Testis (tissue), 3 donors: ENCODE results near the gene IFNL2. TPM values are rescaled to one million over a fixed set of nuclear protein-coding genes. Genes with fewer than 3 reads are reported as not detected.

Source experiments
- DNase-seq: peaks from one replicate; pipeline ENCODE4 v3.0.0-alpha.2; 2019
- H3K27ac ChIP-seq, 2 donors: fragments of 200-600 bp; sonication (generic); one replicate each; pipeline ENCODE4 v1.5.1; 2019
- H3K27me3 ChIP-seq: fragments of 200-600 bp; sonication (generic); one replicate; pipeline ENCODE4 v1.5.1; 2019
- H3K36me3 ChIP-seq: fragments of 200-600 bp; sonication (generic); one replicate; pipeline ENCODE4 v1.5.1; 2017; ENCODE audit warnings: low read depth; ENCODE audit errors: missing control alignments
- H3K4me1 ChIP-seq: fragments of 200-600 bp; sonication (generic); one replicate; pipeline ENCODE4 v1.5.1; 2019
- H3K4me3 ChIP-seq, 2 donors: fragments of 200-600 bp; sonication (generic); one replicate each; pipeline ENCODE4 v1.5.1; 2017 to 2019
- H3K9me3 ChIP-seq: fragments of 200-600 bp; sonication (generic); one replicate; pipeline ENCODE4 v1.5.1; 2017
- POLR2A ChIP-seq: fragments of 450-650 bp; IDR thresholded peaks from one replicate; pipeline ENCODE4 v1.6.1; 2017; ENCODE audit warnings: antibody characterized with exemption, mild to moderate bottlenecking, moderate library complexity
- WGBS, 2 donors: methylation state at CpG; one replicate each; pipeline ENCODE4 v1.1.5; 2018; 5-methylcytosine and 5-hydroxymethylcytosine counted together
- intact Hi-C: fragments of 100-400 bp; cut with DNase I; formaldehyde crosslinking; loops from one replicate; pipeline ENCODE4 v1.15.1; 2023; ENCODE audit warnings: low total_unique reads
- polyA plus RNA-seq: library from polyadenylated mRNA; stranded (reverse); fragments of 350-450 nt; fragmentation: Illumina TruSeq; extraction: RNeasy Lipid Tissue Mini Kit (QIAGEN cat#74804); gene quantifications from one replicate; pipeline ENCODE4 v1.2.3, GENCODE V29; 2014; ENCODE audit warnings: low read depth, low replicate concordance; ENCODE audit not compliant: insufficient read depth
- total RNA-seq, 2 donors: library from RNA; depleted of rRNA; stranded (reverse); fragments of >200 nt; gene quantifications; one replicate each; pipeline ENCODE4 v1.2.3, GENCODE V29; 2016
- TF ChIP-seq, protein P1 (sequence below), 3 experiments: fragments of 450-650 bp in 2 of 3; fragments of 200-600 bp in 1 of 3; sonication (generic) in 1 of 3; IDR thresholded peaks; one replicate each; pipeline ENCODE4 v1.5.1; 2016 to 2019; ENCODE audit warnings: antibody characterized with exemption in 3 of 3, mild to moderate bottlenecking in 2 of 3, moderate library complexity in 1 of 3

Gene IFNL2
- total and polyA plus RNA-seq, 3 donors from 2014 or later = 0.43 TPM; not detected in 2

DNA sequence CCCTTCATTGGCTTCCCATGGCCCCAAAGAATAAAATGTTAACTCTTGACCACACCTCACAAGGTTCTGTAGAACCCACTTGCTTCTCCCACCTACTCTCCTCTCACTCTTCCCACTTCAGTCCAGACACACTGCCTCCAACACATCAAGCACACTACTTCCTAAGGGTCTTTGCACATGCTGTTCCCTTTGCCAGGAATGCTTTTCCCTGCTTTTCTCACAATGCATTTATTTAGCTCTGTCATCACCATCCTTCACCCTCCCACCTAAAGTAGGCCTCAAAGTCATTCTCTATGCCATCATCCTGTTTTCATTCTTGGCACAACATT lies 36.0 kb downstream of the IFNL2 start:
- no peak for TF ChIP-seq POLR2A
- TF ChIP-seq, protein P1, sequence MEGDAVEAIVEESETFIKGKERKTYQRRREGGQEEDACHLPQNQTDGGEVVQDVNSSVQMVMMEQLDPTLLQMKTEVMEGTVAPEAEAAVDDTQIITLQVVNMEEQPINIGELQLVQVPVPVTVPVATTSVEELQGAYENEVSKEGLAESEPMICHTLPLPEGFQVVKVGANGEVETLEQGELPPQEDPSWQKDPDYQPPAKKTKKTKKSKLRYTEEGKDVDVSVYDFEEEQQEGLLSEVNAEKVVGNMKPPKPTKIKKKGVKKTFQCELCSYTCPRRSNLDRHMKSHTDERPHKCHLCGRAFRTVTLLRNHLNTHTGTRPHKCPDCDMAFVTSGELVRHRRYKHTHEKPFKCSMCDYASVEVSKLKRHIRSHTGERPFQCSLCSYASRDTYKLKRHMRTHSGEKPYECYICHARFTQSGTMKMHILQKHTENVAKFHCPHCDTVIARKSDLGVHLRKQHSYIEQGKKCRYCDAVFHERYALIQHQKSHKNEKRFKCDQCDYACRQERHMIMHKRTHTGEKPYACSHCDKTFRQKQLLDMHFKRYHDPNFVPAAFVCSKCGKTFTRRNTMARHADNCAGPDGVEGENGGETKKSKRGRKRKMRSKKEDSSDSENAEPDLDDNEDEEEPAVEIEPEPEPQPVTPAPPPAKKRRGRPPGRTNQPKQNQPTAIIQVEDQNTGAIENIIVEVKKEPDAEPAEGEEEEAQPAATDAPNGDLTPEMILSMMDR (IDR thresholded peaks at IDR 0.05) = no peak
- intact Hi-C loops = no loop called here
- no peak overlapping the region for H3K27ac ChIP-seq
- no peak overlapping the region for H3K4me3 ChIP-seq
- no peak for DNase-seq
- H3K9me3 ChIP-seq = no peaks in the 10 kb centered on the region
- H3K4me1 ChIP-seq = no peaks in the 10 kb centered on the region
- H3K36me3 ChIP-seq = no peaks in the 10 kb centered on the region
- H3K27me3 ChIP-seq = no peaks in the 10 kb centered on the region

DNA sequence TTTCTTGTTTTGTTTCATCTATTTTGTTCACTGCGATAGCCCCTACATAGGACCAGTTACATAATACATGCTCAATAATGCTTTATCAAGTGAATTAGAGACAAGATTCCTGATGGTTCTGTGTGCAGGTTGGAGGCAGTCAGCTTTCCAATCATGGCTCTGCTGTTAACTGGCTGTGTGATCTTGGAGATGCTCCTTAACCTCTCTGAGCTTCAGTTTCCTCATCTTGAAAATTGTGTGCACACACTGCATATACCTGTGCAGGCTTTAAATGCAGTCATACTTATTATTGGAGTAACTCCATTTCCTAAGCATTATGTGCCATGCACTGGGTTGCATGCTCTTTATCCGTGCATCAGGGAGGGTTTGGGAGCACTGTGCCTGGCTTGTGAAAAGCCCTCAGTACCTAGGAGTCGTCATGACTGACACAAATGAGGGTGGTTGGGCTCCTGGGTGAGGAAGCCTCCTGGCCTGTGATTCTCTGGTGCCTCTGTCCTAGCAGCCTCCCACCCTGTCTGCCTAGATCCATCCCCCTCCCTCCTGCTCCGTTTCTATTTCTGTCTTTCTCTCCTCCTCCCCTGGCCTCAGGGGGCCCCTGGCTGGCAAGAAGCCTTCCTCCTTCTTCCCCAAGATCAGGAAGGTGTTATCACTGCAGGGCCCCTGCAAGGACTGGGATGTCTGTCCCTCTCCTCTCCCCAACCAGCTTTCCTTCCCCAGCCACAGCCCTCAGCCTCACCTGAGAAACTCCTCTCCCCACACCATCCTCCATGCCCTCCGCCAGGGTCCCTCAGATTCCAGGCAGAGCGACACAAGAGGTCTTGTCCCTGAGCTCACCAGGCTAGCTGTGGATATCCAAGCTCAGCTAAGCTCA lies 36.7 kb downstream of the IFNL2 start:
- Histone ChIP-seq H3K9me3 (no peaks in the 10 kb centered on the region), H3K4me1 (no peaks in the 10 kb centered on the region), H3K27me3 (no peaks in the 10 kb centered on the region), H3K36me3 (no peaks in the 10 kb centered on the region), H3K4me3 (no peak overlapping the region), H3K27ac (no peak overlapping the region)
- TF ChIP-seq, protein P1 (IDR thresholded peaks at IDR 0.05) = no peak
- no peak for TF ChIP-seq POLR2A
- DNase-seq = no peak
- intact Hi-C loops = no loop called here
- 54% methylated on average over 6 of the region's 6 CpGs for WGBS, 2 donors

DNA sequence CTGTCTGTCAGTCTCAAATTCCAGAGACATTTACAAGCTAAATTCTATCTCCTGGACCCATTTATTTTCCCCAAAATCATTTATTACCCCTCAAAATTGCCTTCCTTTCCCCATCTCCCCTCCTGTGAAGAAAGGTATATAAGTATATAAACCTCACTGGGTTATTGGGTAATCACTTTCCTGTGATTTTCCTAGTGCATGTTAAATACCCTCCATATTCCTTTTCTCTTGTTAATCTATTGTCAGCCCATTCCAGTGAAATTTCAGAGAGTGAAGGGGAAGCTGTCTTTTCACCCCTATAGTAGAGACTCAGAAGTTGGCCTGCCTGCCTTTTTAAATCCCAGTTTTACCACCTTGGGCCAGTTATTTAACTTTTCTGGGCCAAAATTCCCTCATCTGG lies 37.9 kb downstream of the IFNL2 start:
- intact Hi-C loops = no loop called here
- Histone ChIP-seq H3K9me3 (no peaks in the 10 kb centered on the region), H3K4me1 (no peaks in the 10 kb centered on the region), H3K27ac (no peak overlapping the region), H3K36me3 (no peaks in the 10 kb centered on the region), H3K4me3 (no peak overlapping the region), H3K27me3 (no peaks in the 10 kb centered on the region)
- no peak for TF ChIP-seq POLR2A
- TF ChIP-seq, protein P1 (IDR thresholded peaks at IDR 0.05) = no peak
- no peak for DNase-seq

DNA sequence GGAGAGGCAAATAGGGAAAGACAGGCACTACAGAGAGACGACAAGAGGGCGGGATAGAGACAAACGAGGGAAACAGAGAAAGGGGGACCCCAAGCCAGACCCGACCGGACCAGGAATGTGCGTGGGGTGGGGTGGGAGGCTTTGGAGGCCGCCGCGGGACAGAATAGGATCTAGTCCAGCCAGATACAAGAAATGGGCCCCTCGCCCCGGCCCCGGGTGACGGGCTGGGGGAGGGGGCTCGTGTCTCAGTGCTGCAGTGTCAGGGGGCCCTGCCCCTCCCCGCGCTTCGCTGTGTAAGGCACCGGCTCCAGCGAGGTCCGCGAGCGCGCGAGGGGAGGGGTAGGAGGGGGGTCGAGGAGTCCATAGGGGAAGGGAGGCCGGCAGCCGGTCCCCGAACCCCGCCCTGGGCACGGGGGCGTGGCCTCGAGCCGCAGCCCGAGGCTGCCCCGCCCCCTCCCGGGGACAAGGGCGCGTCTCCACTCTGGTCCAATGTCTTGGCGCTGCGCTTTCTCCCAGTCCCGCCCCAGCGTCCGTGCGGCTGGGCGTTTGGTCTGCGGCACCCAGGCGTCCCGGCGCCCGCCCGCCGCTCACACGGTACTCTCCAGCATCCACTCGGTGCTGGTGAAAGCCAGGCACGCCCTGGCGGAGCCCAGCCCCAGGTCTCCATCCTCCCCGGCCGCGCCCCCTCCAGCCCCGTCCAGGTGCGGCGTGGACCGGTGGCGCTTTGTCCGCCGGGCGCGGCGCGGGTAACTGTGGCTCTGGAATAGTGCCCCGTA lies 39.0 kb downstream of the IFNL2 start:
- DNase-seq = no peak
- no peaks in the 10 kb centered on the region for H3K27me3 ChIP-seq
- intact Hi-C loops = no loop called here

More for the DNA sequence above, 39.0 kb downstream of the IFNL2 start:
- no peak for TF ChIP-seq POLR2A
- TF ChIP-seq, protein P1 (IDR thresholded peaks at IDR 0.05) = no peak
- Histone ChIP-seq H3K9me3 (no peaks in the 10 kb centered on the region), H3K4me3 (peak overlapping the region; percentile 31 to 55), H3K4me1 (no peaks in the 10 kb centered on the region), H3K36me3 (no peaks in the 10 kb centered on the region), H3K27ac (no peak overlapping the region)
- WGBS, 2 donors = 25 to 50% methylated on average over 27 to 64 of the region's 71 CpGs
